Daoy (cell line): ENCODE data around the gene SH2B3. TPM values are rescaled to one million over a fixed set of nuclear protein-coding genes. Genes with fewer than 3 reads are reported as not detected.
"Not testable (repeated sequence)": the region's sequence is repeated elsewhere in the genome, so short reads cannot be mapped to it uniquely, and the experiment has no call there.

Source experiments
- DNase-seq: peaks from one replicate; pipeline ENCODE4 v3.0.0-alpha.2; 2015; ENCODE audit warnings: low read depth
- total RNA-seq: library from RNA; depleted of rRNA; stranded (reverse); fragments of >200 nt; shearing (Covaris generic); gene quantifications from 2 replicates; pipeline ENCODE4 v1.2.3, GENCODE V29; 2014; rRNA removed

The SH2B3 gene
- total RNA-seq: 28.7 and 41.9 TPM in 2 replicates

GRCh38 chr12:111405859-111406473 lies at the start of gene SH2B3:
Gene SH2B3 (plus strand): TSS chr12:111405923. CDS start chr12:111418146, 12,223 bp downstream.
- no peak for DNase-seq

- peak; percentile 28 for DNase-seq
These were observed 46.4 kb upstream of the SH2B3 start for GRCh38 chr12:111359231-111359913.

- no peak for DNase-seq
These were observed 45.8 kb upstream of the SH2B3 start for GRCh38 chr12:111359914-111360276.

- no peak for DNase-seq
These were observed 45.3 kb upstream of the SH2B3 start for GRCh38 chr12:111360325-111360930.

GRCh38 chr12:111361073-111361716 lies 44.5 kb upstream of the SH2B3 start:
- DNase-seq: no peak

- DNase-seq: no peak
These were observed 43.8 kb upstream of the SH2B3 start for GRCh38 chr12:111361717-111362576.

- no peak for DNase-seq
These were observed 42.8 kb upstream of the SH2B3 start for GRCh38 chr12:111362687-111363475.

- no peak for DNase-seq
These were observed 42.1 kb upstream of the SH2B3 start for GRCh38 chr12:111363578-111363977.

- DNase-seq: no peak
These were observed 39.6 kb upstream of the SH2B3 start for GRCh38 chr12:111366075-111366474.

GRCh38 chr12:111366583-111366982 lies 39.1 kb upstream of the SH2B3 start:
- DNase-seq: no peak

GRCh38 chr12:111367661-111368221 lies 38.0 kb upstream of the SH2B3 start:
- no peak for DNase-seq

- DNase-seq: no peak
These were observed 37.4 kb upstream of the SH2B3 start for GRCh38 chr12:111368291-111368787.

GRCh38 chr12:111368788-111369495 lies 36.8 kb upstream of the SH2B3 start, which contains the start of gene PHETA1:
Gene PHETA1 (minus strand): TSS chr12:111369095. CDS start chr12:111363427, 5,668 bp downstream.
- peak; percentile 93 for DNase-seq

GRCh38 chr12:111369496-111370220 lies 36.1 kb upstream of the SH2B3 start:
- no peak for DNase-seq

GRCh38 chr12:111373231-111373630 lies 32.5 kb upstream of the SH2B3 start:
- DNase-seq: not testable (repeated sequence)

GRCh38 chr12:111377440-111377839 lies 28.3 kb upstream of the SH2B3 start:
- no peak for DNase-seq

GRCh38 chr12:111379942-111380554 lies 25.7 kb upstream of the SH2B3 start:
- DNase-seq: no peak

GRCh38 chr12:111384596-111384995 lies 21.1 kb upstream of the SH2B3 start:
- no peak for DNase-seq
